GM21737 (cell line): ENCODE data around the gene LYST.
"Not testable (repeated sequence)": the region's sequence is repeated elsewhere in the genome, so short reads cannot be mapped to it uniquely, and the experiment has no call there.

Experiments used
- ATAC-seq: cut with Tn5 transposase; IDR thresholded peaks from one replicate; pipeline ENCODE4 v1.9.1; 2021; ENCODE audit warnings: mild to moderate bottlenecking, moderate library complexity; ENCODE audit not compliant: unreplicated experiment

The LYST gene

DNA sequence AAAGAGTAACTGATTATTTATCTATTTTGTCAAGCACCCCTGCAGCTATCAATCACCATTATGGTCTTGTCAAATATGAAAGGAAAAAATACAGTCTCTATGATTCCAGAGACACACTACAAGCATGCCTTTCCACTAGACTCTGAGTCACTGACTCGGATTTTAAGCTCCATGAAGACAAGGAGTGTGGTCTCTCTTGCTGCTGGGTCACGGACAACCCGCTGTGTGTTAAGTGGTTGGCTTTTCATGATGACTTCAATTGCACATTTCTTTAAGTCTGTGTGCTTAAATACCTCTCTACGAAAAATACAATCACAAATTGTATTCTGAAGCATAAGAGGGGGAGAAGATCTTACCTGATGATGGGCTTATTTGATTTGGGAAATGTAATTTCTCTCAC is 203.1 kb downstream of the LYST start:
- ATAC-seq: no peak

DNA sequence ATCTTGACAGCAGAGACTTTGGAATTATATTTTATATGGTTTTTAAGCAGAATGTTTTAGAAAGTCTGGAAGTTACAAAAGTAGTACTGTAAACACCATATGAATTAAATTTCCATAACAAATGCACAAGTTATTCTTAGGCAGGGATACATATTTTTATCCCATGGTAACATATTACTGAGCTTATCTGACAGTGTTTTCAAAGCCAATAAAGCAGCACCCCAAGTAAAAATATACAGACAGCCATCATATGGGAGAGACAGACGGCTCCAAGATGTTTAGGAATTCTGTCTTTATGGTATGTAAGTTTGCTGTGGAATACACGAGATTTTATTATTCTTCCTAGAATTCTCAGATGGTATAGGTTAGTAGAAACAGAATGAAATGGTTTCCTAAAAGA is 205.1 kb downstream of the LYST start:
- ATAC-seq: no peak

DNA sequence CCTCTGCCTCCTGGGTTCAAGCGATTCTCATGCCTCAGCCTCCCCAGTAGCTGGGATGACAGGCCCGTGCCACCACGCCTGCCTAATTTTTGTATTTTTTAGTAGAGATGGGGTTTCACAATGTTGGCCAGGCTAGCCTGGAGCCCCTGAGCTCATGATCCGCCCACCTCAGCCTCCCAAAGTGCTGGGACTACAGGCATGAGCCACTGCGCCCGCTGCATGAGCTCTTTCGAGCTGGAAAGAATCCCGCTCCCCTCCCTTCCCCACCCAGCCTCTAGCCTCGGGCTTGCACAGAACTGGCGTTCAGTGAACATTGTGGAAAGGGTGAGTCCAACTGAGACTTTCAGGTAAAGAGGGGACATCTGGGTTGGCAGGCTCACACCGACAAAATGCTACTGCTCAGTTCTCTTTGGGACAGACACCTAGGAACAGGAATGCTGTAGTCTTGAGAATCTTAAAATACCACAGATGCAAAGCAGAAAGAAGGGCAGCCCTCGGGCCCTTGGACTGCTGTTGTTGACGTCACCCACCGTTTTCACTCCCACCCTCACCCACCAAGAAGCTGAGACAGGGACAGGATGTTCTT is 207.4 kb downstream of the LYST start:
- ATAC-seq: no peak

DNA sequence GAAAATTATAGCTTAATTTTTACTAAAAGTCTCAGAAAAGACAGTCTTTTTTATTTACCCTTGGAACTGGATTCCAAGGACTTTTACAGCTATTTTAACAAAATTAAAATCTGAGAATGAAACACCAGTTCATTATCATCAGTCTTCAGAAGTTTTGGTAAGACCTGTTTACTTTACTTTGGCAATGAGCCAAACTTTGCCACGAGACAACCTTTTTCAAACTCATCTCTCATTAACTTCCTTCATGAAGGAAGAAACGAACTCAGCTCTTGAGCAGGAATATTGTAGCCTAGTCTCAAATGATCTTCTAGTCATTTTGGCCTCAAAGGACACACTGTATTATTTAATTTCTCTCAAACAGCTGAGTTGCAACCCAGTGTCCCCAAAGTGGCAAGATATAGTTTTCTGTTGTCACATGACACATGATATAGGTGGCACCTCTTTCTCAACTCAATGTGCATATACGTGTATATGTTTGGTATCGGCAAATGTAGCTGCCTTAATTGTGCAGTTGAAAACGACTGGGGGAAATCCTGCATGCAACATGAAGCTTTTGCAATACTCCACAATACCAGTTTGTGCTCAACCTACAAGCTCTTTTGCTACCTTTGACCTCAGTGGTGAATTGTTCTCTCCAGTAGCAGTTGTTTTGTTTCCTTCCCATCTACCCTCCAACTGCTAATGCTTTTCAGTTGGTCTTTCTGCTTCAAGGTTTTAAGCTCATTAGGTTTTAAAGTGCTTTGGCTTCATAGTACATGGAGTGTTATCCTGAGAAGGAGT is 208.8 kb downstream of the LYST start:
- ATAC-seq: no peak

DNA sequence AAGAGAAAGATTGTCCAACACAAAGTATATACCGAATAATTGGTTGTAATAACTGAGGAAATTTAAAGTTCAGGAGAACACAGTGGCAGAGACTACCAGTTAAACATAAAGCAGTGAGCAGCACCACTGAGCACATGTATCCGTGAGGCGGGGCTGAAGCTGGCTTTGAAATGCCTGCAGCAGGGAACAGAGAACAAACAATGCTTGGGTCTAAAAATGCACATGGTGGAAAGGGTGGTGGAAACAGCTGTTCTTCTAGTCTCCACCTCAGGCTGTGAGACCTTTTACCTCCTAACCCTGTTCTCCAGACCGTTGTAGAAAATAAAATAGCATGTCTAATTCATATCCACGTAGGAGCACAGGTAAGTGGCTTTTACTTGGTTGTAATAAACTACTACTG is 209.4 kb downstream of the LYST start:
- ATAC-seq: no peak

DNA sequence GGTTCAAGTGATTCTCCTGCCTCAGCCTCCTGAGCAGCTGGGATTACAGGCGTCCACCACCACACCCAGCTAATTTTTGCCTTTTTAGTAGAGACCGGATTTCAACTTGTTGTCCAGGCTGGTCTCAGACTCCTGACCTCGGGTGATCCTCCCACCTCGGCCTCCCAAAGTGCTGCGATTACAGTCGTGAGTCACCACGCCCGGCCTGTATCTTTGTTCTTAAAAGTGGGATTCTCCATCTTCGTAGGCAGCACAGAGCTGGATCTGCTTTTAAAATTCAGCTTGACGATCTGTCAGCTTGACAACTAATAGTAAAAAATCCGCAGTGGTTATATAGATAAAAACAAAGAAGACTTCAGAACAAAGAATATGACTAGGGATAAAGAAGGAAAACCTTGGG is 214.3 kb downstream of the LYST start:
- ATAC-seq: no peak

DNA sequence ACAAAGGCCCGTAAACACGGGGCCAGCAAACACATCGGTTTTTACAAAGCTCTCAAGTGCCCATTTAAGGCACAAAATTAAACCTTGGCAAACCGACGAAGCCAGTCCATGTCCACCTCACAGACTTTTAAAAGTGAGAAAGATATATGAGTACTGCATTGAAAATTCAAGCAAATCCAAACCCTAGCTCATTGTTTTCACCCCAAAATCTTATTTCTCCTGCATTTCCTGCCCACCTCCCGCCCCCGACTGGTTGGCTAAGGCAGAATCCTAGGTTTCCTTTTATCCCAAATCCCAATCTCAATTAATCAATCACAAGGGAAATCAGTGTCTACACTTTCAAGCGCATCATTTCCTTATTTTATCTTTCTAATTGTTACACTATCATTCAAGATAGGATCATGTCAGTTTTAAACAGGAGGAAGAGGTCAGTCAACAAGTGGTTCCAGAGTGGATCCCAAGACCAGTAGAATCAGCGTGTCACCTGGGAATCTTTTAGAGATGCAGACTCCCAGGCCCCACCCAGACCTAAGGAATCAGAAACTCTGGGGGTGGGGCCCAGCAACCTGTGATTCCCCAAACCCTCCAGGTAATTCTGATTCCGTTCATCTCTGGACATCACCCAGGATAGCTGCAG is 215.4 kb downstream of the LYST start:
- no peak for ATAC-seq

DNA sequence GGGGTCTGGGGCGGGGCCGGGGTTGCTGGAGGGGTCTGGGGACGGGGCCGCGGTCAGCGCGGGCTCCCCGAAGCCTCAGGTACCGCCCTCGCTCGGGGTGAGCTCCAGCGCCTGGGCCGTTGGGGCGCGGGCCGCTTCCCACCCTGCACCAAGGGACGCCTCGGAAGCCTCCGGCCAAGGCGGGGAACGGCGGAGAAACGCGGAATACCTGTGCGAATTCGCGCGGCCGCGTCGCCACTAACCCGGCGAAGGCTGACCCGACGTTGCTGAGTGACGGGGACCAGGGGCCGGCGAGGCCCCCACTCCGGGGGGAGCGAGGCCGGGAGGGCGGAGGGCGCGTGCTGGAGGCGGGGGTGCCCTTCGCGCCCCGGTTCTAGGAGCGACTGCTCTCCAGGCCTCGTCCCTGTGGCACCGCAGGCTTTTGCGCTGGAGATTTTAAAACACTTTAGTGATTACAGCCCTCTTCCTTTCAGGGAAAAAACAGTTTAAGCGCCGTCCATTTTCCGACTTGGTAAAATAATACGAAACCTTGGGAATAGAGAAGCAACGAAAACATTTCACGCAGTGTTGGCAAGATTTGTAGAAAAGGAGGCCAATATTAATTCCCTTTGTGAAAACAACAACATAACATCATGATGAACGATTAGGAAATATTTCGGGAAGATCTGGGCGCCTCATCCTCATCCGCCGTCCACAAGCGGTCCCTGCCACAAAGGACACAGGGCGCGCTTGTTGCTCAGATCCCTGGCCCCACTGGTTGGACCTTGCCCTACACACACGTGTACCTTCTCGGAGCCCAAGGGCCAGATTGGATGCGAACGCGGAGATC is 216.2 kb downstream of the LYST start:
- ATAC-seq: no peak

DNA sequence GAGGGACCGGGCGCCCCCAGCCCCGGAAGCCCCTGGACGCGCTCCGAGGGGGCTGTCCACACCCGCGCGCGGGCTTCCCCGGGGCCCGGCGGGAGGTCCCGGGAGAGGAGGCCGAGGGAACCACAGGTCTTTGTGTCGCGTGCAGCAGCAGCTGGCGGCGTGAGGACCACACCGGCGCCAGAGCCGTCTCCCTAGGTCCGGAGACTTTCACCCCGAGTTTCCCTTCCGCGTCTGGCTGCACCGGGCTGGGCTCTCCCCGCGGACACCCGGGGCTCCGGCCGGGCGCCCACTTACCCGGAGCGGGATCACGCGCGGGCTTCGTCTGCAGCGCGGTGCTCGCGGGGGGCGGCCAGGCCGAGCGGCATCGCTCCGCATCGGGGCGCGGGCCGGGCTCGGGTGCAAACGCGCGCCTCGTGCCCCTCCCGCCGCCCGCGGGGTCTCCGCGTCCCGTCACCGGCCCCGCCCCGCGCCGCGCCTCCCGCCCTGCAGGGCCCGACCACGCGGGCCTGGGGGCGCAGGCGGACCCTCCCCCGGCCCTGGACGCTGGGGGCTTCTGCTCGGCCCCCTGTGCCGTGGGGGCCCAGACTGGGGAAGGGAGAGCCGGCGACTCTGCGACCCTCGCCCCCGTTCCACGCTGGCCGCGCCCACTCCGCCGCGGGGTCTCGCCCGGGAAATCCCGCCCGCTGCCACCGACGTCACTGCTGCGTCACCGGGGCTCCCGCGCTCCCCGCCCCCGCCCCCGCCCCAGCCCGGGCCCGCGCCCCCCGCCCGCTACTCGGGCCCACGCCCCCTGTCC is 217.1 kb downstream of the LYST start, which contains the start of gene GNG4:
TSS of gene GNG4 (minus strand) at position 417 of the 796 bp plus-strand sequence. CDS start 65,946 bp downstream, outside the sequence.
- peak; percentile 47 for ATAC-seq

DNA sequence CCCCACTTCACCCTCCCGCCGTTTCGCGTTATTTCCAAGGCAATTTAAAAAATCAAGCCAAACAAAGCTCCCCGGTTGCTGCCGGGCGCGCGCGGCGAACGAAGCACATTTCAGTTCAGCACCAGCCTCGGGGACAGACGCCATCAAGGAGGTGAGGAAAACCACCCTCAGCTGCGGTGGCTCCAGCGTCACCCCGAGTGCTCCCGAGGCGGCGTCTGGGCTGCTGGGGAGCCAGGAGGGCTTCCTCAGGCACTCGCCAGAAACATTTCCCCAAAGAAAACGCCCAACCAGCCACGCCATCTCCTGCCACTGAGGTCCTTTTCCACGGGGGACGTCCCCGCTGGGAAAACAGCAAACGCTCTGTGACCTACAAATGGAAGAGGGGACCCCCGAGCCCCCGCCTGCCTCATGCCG is 217.7 kb downstream of the LYST start:
- ATAC-seq: peak; percentile 66

DNA sequence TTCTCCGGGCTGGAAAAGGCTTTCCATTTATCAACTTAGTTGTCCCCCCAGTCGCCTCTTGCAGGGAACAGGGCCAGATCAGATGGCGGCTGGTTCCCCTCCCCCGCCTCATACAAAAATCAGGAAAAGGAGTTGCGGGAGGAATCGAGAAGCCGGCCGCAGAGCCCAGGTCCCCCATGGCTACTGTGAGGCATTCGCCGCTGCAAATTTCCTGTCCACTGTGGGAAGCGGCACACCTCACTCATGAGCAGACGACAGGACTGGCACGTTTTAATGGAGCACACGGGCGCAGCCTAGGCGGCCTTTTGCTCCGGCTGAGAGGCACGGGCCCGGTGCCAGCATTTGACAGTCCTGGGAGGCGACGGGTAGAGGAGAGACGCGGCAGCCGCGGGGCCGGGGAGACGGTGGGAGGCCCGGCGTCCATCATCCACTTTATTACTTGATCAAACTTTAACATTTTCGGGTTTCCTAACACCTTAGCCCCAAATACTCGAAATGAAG is 218.2 kb downstream of the LYST start:
- ATAC-seq: no peak

DNA sequence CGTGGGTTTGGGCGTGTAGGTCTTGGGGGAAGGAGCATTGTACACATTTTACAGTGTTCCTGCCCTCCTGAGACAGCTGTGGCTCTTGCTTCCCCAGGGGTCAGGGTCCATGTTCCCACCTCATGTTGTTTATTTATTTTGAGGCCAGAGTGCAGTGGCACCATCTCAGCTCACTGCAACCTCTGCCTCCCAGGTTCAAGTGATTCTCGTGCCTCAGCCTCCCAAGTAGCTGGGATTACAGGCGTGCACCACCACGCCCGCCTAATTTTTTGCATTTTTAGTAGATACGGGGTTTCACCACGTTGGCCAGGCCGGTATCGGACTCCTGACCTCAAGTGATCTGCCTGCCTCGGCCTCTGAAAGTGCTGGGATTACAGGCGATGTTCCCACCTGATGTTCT is 219.2 kb downstream of the LYST start:
- ATAC-seq: not testable (repeated sequence)

DNA sequence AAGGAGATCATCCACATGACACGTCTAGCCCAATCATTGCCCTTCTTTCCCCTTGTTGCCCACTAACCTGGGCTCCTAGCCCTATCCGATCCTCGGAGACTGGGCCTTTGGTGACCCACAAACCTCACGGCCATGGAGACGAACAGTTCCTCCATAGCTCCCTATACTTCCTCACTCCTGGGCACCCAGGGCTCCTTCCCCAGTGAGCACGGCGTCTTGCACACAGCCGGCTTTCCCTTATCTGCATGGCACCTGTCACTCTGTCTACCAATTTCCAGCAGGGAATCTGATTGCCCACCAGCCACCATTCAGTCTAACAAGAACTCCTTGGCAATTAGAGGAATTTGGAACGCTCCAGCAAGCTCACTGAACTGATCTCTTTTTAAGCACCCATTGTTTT is 220.2 kb downstream of the LYST start:
- no peak for ATAC-seq

DNA sequence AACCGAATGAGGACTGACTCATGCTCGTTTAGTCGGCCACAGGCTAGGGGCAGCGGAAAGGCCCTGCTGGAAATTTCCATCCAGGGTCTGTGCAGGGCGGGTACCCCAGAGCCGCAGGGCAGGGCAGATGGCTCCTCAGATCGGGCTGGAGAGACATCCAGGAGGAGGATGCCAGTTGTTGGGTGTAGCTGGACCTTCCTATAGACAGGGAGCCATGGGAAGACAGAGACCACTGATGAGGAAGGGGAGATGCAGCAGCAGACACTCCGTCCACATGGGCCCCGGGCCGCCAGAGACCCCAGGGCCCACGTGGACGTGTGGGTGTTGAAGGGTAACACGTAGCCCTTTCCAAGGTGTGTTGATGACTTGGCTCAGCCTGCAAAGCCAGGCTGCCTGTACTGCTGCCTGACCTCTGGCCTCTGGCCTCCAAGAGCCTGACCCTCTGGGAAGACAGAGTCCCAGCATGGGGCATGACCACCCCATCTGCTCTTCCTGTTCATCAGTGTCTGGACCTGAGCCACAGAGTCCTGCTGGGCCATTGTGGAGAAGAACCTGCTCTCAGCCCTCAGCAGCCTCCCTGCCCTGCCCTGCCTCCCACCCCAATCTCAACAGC is 221.9 kb downstream of the LYST start:
- ATAC-seq: no peak

DNA sequence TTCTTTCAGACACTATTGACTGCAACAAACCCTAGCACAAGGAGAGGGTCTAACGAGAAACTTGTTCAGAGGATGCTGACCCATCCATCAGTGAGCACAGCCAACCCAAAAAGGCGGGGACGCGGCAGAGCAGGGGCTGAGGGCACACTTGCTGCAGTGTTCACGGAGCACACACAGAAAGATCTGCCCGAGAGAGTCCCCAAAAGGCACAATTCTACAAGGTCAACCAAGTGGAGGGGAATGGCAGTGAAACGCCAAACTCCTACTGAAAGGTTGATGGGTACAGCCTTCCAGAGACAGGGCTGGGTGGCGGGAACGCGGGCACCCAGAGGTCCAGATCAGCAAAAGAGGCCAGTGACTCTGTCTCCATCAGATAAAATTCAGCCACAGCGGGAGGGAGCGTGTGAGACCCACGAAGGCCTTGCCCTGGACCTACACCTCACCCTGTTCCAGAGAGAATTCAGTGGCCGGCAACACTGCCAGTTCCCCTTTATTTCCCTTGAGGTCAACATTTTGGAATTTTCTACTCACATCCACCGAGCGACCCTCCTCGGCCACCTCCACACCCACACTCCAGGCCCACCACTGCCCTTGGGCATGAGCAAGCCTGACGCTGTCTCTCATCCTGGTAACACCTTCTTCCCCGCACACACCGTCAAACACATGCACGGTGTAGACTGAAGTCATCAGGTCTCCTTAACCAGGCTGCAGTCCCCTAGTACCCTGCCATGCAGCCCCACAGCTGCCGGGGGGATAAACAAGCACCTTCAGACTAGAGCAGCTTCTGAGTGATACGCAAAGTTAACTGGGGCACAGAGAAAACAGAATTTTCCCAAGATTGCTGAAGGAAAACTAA is 222.6 kb downstream of the LYST start:
- ATAC-seq: no peak

DNA sequence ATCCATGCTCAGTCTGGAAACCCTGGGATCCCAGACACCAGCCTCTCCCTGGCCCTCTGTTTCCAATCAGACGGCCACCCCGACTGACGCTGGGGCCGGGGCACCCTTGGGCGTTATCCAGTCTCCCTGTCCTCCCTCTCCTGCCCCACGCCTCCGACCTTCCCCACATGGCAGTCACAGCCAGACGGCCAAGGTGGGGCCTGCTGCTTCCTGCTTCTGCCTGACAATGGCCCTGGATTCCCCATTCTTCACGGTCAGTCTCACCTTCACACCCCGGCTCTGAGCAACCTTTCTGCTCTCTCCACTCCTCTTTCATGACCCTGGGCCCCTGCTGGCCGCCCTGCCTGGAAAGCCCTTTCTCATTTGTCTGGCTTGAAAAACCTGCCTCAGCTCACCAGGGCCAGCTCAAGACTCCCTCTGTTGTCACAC is 223.7 kb downstream of the LYST start:
- ATAC-seq: no peak

DNA sequence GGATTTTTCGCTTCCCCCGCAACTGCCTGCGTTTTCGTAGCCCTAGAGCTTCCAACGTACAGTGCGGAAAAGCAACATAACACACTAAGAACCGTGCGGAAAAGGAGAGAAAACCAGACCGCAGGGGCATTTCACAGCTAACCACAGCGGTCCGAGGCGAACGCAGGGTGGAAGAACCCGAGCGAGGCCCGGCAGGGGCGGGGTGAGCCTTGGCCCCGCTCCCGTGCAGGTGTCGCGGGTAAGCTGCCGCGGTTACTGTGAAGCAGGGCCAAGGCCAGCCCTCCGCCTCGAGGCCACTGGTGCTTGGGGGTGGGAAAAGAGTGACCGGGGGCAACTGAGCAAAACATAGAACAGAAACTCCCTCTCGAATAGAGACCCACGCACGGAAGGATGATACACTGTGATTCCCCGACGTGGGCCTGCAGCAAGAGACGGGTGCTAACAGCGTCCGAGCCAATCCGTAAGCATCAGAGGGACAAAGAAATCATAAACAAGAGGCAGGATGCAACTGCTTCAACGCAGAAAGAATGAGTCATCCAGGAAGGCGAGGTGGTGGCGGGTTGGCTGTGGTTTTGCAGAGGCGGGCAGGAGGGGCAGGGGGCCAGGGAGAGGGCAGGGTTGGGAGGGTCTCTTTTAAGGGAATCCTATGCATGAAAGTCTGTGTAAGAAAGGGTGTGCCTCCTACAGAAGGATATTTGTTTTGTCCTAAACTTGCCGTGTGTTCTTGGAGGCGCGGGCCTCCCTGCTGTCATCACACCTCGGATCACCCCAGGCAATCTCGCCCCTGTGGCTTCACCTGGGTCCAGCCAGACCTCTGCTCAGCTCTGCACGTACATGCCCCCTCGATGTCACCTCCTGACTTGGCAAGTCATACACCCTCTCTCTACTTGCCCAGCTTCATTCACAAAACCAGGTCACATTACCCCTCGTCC is 224.4 kb downstream of the LYST start:
- ATAC-seq: peak; percentile 58

DNA sequence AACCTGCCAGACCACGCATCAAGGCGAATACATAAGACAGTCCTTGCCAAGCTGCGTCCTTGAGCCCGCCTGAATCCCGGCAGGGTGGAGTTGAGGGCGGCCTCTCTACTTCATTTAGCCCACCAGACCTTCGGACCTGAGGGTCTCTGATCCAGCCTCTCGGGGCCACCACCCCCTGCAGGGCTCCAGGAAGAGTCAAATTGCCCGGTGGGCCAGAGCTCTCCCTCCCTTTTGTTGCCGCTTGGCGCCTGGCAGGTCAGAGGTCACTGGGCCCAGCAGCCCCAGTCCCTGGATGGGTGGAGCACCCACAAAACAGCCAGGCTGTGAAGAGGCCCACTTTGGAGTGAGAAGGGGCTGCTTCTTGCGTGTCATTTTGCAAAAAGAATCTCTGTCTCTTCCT is 226.1 kb downstream of the LYST start:
- no peak for ATAC-seq
